OCI-LY7 (cell line): ENCODE results near the gene TRERF1.

ENCODE experiments used
- EZH2phosphoT487 ChIP-seq: fragments of 200-600 bp; sonication (generic); IDR thresholded peaks from 2 replicates; pipeline ENCODE4 v1.6.1; 2018; ENCODE audit warnings: low read depth, borderline replicate concordance, mild to moderate bottlenecking, mixed run types, antibody characterized with exemption, low read length, moderate library complexity, mixed read lengths
- TF ChIP-seq, protein P1 (sequence below): fragments of 200-600 bp; sonication (generic); conservative IDR thresholded peaks from 2 replicates; pipeline ENCODE4 v1.5.1; 2014; ENCODE audit warnings: mild to moderate bottlenecking, antibody characterized with exemption, low read length, moderate library complexity, mixed read lengths

DNA sequence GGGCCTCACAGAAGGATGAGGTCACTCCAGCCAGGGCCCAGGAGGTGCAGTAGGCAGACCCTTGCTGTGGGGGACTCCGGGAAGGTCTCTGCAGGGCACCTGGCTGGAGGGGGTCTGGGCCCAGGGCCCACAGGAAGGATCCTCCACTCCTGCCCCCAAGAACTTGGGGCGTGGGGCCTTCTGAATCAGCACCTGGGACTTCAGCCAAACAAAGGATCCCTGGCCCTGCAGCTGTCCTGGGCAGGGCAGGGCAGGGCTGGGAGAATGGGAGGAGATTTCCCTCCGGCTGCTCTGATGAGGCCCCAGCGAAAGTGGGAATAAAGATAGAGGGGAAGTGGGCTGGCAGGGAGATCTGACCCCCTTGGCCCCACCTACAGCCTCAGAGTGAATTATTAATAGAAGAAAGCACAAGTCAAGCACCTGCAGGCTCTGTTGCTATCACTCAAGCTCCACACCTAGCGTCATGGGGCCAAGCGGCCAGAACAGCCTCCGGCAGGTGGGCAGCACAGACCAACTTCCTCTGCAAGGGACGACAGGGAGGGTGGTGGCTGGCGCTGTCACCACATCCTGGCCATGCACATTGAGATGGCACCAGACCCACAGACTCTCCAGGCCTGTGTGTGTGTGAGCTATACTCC is 172.5 kb downstream of the TRERF1 start:
- TF ChIP-seq, protein P1, sequence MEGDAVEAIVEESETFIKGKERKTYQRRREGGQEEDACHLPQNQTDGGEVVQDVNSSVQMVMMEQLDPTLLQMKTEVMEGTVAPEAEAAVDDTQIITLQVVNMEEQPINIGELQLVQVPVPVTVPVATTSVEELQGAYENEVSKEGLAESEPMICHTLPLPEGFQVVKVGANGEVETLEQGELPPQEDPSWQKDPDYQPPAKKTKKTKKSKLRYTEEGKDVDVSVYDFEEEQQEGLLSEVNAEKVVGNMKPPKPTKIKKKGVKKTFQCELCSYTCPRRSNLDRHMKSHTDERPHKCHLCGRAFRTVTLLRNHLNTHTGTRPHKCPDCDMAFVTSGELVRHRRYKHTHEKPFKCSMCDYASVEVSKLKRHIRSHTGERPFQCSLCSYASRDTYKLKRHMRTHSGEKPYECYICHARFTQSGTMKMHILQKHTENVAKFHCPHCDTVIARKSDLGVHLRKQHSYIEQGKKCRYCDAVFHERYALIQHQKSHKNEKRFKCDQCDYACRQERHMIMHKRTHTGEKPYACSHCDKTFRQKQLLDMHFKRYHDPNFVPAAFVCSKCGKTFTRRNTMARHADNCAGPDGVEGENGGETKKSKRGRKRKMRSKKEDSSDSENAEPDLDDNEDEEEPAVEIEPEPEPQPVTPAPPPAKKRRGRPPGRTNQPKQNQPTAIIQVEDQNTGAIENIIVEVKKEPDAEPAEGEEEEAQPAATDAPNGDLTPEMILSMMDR, result no peak
- no peak for TF ChIP-seq EZH2phosphoT487
